Measurements from ENCODE around the gene EFCC1. TPM values are rescaled to one million over a fixed set of nuclear protein-coding genes. Genes with fewer than 3 reads are reported as not detected.
A peak's percentile ranks its signal among the peaks of the same experiment; 100 is the strongest.

EFCC1 gene
- total RNA-seq, 1 donor from 2014 or later = 0.67 TPM

- Mint-ChIP-seq H3K9me3 (peaks cover 5% of the 10 kb centered on the region), H3K36me3 (no peaks in the 10 kb centered on the region), H3K27me3 (ENCODE audit: low read depth) (peaks cover 90% of the 10 kb centered on the region), H3K4me3 (peak overlapping the region; percentile 33), H3K4me1 (peaks cover 11% of the 10 kb centered on the region), H3K27ac (no peak overlapping the region)
- no peak for TF ChIP-seq CTCF (IDR thresholded peaks at IDR 0.05; ENCODE audit: unreplicated experiment)
- DNase-seq (ENCODE audit: low spot score in 2 of 2, unreplicated experiment in 2 of 2) = no peak
Measured at GRCh38 chr3:129001806-129002572, 885 bp downstream of the EFCC1 start.

- Mint-ChIP-seq H3K27me3 (ENCODE audit: low read depth) (peaks cover 92% of the 10 kb centered on the region), H3K36me3 (no peaks in the 10 kb centered on the region), H3K4me3 (peak overlapping the region; percentile 28), H3K4me1 (peaks cover 11% of the 10 kb centered on the region), H3K9me3 (no peaks in the 10 kb centered on the region), H3K27ac (no peak overlapping the region)
- DNase-seq (ENCODE audit: low spot score in 2 of 2, unreplicated experiment in 2 of 2) = no peak
- no peak for TF ChIP-seq CTCF (IDR thresholded peaks at IDR 0.05; ENCODE audit: unreplicated experiment)
Measured at GRCh38 chr3:129002573-129003569, 1.8 kb downstream of the EFCC1 start.

- H3K9me3 Mint-ChIP-seq = no peaks in the 10 kb centered on the region
- H3K4me3 Mint-ChIP-seq = no peak overlapping the region
- H3K4me1 Mint-ChIP-seq = peaks cover 11% of the 10 kb centered on the region
- peaks cover 92% of the 10 kb centered on the region for H3K27me3 Mint-ChIP-seq (ENCODE audit: low read depth)
- no peak for TF ChIP-seq CTCF (IDR thresholded peaks at IDR 0.05; ENCODE audit: unreplicated experiment)
- H3K27ac Mint-ChIP-seq = no peak overlapping the region
- H3K36me3 Mint-ChIP-seq = no peaks in the 10 kb centered on the region
- no peak for DNase-seq (ENCODE audit: low spot score in 2 of 2, unreplicated experiment in 2 of 2)
Measured at GRCh38 chr3:129003578-129004112, 2.5 kb downstream of the EFCC1 start.

GRCh38 chr3:129004639-129005295 lies 3.7 kb downstream of the EFCC1 start:
- no peak for TF ChIP-seq CTCF (IDR thresholded peaks at IDR 0.05; ENCODE audit: unreplicated experiment)
- Mint-ChIP-seq H3K9me3 (no peaks in the 10 kb centered on the region), H3K4me3 (no peak overlapping the region), H3K36me3 (no peaks in the 10 kb centered on the region), H3K27ac (no peak overlapping the region), H3K27me3 (ENCODE audit: low read depth) (peaks cover 88% of the 10 kb centered on the region), H3K4me1 (peaks cover 6% of the 10 kb centered on the region)
- no peak for DNase-seq (ENCODE audit: low spot score in 2 of 2, unreplicated experiment in 2 of 2)
